Activated naive CD8-positive, alpha-beta T cell treated with anti-CD3 and anti-CD28 coated beads, Interleukin-2, amount 50 U/mL, for 24 hours (primary cell): ENCODE results near the gene PCLAF.
"Not testable (repeated sequence)": the region's sequence is repeated elsewhere in the genome, so short reads cannot be mapped to it uniquely, and the experiment has no call there.

Experiments
- ATAC-seq: fragments of 150-1000 bp; cut with Tn5 transposase; one replicate; pipeline ENCODE4 v1.10.0; 2021
- DNase-seq: peaks from one replicate; pipeline ENCODE4 v3.0.0; 2021
- H3K27ac Mint-ChIP-seq: one replicate; pipeline ENCODE4 v1.8.0; 2021; ENCODE audit warnings: mild to moderate bottlenecking, mixed read lengths
- H3K27me3 Mint-ChIP-seq: one replicate; pipeline ENCODE4 v1.8.0; 2021; ENCODE audit warnings: mixed read lengths
- H3K36me3 Mint-ChIP-seq: one replicate; pipeline ENCODE4 v1.8.0; 2021; ENCODE audit warnings: low read depth, mixed read lengths
- H3K4me1 Mint-ChIP-seq: one replicate; pipeline ENCODE4 v1.8.0; 2021; ENCODE audit warnings: mixed read lengths
- H3K4me3 Mint-ChIP-seq: one replicate; pipeline ENCODE4 v1.8.0; 2021; ENCODE audit warnings: mild to moderate bottlenecking, moderate library complexity, mixed read lengths
- H3K9me3 Mint-ChIP-seq: one replicate; pipeline ENCODE4 v1.8.0; 2021; ENCODE audit warnings: mixed read lengths

PCLAF gene

GRCh38 chr15:64386291-64386690 lies 5.0 kb upstream of the PCLAF start:
- ATAC-seq (no peak), DNase-seq (no peak)
- no peak overlapping the region for H3K27ac Mint-ChIP-seq
- H3K36me3 Mint-ChIP-seq = peaks cover 5% of the 10 kb centered on the region
- H3K4me1 Mint-ChIP-seq = peaks cover 30% of the 10 kb centered on the region
- no peaks in the 10 kb centered on the region for H3K27me3 Mint-ChIP-seq
- H3K9me3 Mint-ChIP-seq = no peaks in the 10 kb centered on the region
- H3K4me3 Mint-ChIP-seq = no peak overlapping the region

GRCh38 chr15:64383760-64384159 lies 2.5 kb upstream of the PCLAF start:
- no peaks in the 10 kb centered on the region for H3K27me3 Mint-ChIP-seq
- no peaks in the 10 kb centered on the region for H3K9me3 Mint-ChIP-seq
- H3K36me3 Mint-ChIP-seq = peaks cover 19% of the 10 kb centered on the region
- H3K4me1 Mint-ChIP-seq = peaks cover 36% of the 10 kb centered on the region
- H3K27ac Mint-ChIP-seq = no peak overlapping the region
- H3K4me3 Mint-ChIP-seq = no peak overlapping the region
- DNase-seq = no peak
- ATAC-seq = no peak

GRCh38 chr15:64380130-64380870 lies 941 bp downstream of the PCLAF start:
- DNase-seq, ATAC-seq, H3K9me3 Mint-ChIP-seq, H3K27me3 Mint-ChIP-seq: not testable (repeated sequence)
- Mint-ChIP-seq H3K27ac (peak overlapping the region; percentile 52), H3K4me3 (peak overlapping the region; percentile 96), H3K36me3 (peaks cover 28% of the 10 kb centered on the region), H3K4me1 (peaks cover 20% of the 10 kb centered on the region)

GRCh38 chr15:64379216-64379960 lies 1.9 kb downstream of the PCLAF start:
- Mint-ChIP-seq H3K27ac (no peak overlapping the region), H3K27me3 (no peaks in the 10 kb centered on the region), H3K36me3 (peaks cover 30% of the 10 kb centered on the region), H3K9me3 (no peaks in the 10 kb centered on the region), H3K4me1 (peaks cover 20% of the 10 kb centered on the region), H3K4me3 (peak overlapping the region; percentile 96)
- no peak for DNase-seq
- no peak for ATAC-seq

- H3K4me3 Mint-ChIP-seq = no peak overlapping the region
- no peak overlapping the region for H3K27ac Mint-ChIP-seq
- DNase-seq = no peak
- H3K4me1 Mint-ChIP-seq = peaks cover 4% of the 10 kb centered on the region
- H3K9me3 Mint-ChIP-seq = no peaks in the 10 kb centered on the region
- peaks cover 41% of the 10 kb centered on the region for H3K36me3 Mint-ChIP-seq
- H3K27me3 Mint-ChIP-seq = no peaks in the 10 kb centered on the region
- ATAC-seq = peak; percentile 20
Observed at GRCh38 chr15:64373360-64373759, 7.9 kb downstream of the PCLAF start.

GRCh38 chr15:64371383-64371782 lies 9.9 kb downstream of the PCLAF start:
- not testable (repeated sequence) for H3K27me3 Mint-ChIP-seq, DNase-seq, H3K9me3 Mint-ChIP-seq, H3K27ac Mint-ChIP-seq, H3K4me1 Mint-ChIP-seq, ATAC-seq, H3K4me3 Mint-ChIP-seq
- H3K36me3 Mint-ChIP-seq = peaks cover 40% of the 10 kb centered on the region

GRCh38 chr15:64369078-64369607 lies 12.1 kb downstream of the PCLAF start:
- Mint-ChIP-seq H3K27me3 (no peaks in the 10 kb centered on the region), H3K9me3 (no peaks in the 10 kb centered on the region), H3K4me3 (no peak overlapping the region), H3K27ac (no peak overlapping the region), H3K36me3 (peaks cover 44% of the 10 kb centered on the region), H3K4me1 (peaks cover 4% of the 10 kb centered on the region)
- DNase-seq = no peak
- no peak for ATAC-seq

GRCh38 chr15:64361259-64361658 lies 20.0 kb downstream of the PCLAF start:
- Mint-ChIP-seq H3K27me3 (no peaks in the 10 kb centered on the region), H3K4me3 (no peak overlapping the region), H3K9me3 (no peaks in the 10 kb centered on the region), H3K27ac (no peak overlapping the region), H3K36me3 (peaks cover 25% of the 10 kb centered on the region), H3K4me1 (peaks cover 6% of the 10 kb centered on the region)
- DNase-seq (no peak), ATAC-seq (no peak)

GRCh38 chr15:64356710-64357040 lies 24.6 kb downstream of the PCLAF start:
- Mint-ChIP-seq H3K27me3 (no peaks in the 10 kb centered on the region), H3K4me3 (peak overlapping the region; percentile 85), H3K36me3 (peaks cover 9% of the 10 kb centered on the region), H3K9me3 (no peaks in the 10 kb centered on the region), H3K4me1 (peaks cover 17% of the 10 kb centered on the region), H3K27ac (peak overlapping the region; percentile 89)
- DNase-seq = no peak
- ATAC-seq = no peak

GRCh38 chr15:64355944-64356709 lies 25.1 kb downstream of the PCLAF start, which contains the start of gene CSNK1G1:
TSS of gene CSNK1G1 (minus strand) at chr15:64356173. CDS start at chr15:64300499, 55,674 bp downstream.
- Mint-ChIP-seq H3K4me3 (peak within 1 kb of the TSS; percentile 85), H3K9me3 (no peaks in the 10 kb centered on the region), H3K27ac (peak within 1 kb of the TSS; percentile 89), H3K27me3 (no peaks in the 10 kb centered on the region), H3K4me1 (peaks cover 17% of the 10 kb centered on the region), H3K36me3 (peaks cover 5% of the 10 kb centered on the region)
- ATAC-seq (peak; percentile 99), DNase-seq (peak; percentile 92)

- peak overlapping the region; percentile 89 for H3K27ac Mint-ChIP-seq
- ATAC-seq (peak; percentile 25), DNase-seq (peak; percentile 27)
- no peaks in the 10 kb centered on the region for H3K27me3 Mint-ChIP-seq
- H3K4me1 Mint-ChIP-seq = peaks cover 17% of the 10 kb centered on the region
- H3K9me3 Mint-ChIP-seq = no peaks in the 10 kb centered on the region
- H3K36me3 Mint-ChIP-seq = peaks cover 4% of the 10 kb centered on the region
- peak overlapping the region; percentile 85 for H3K4me3 Mint-ChIP-seq
Observed at GRCh38 chr15:64355348-64355943, 25.8 kb downstream of the PCLAF start.

GRCh38 chr15:64354688-64355344 lies 26.4 kb downstream of the PCLAF start:
- peaks cover 17% of the 10 kb centered on the region for H3K4me1 Mint-ChIP-seq
- H3K36me3 Mint-ChIP-seq = peaks cover 1% of the 10 kb centered on the region
- peak overlapping the region; percentile 89 for H3K27ac Mint-ChIP-seq
- DNase-seq (no peak), ATAC-seq (no peak)
- peak overlapping the region; percentile 85 for H3K4me3 Mint-ChIP-seq
- H3K9me3 Mint-ChIP-seq = no peaks in the 10 kb centered on the region
- no peaks in the 10 kb centered on the region for H3K27me3 Mint-ChIP-seq

GRCh38 chr15:64351265-64351664 lies 30.0 kb downstream of the PCLAF start:
- DNase-seq = no peak
- no peak overlapping the region for H3K4me3 Mint-ChIP-seq
- ATAC-seq = no peak
- H3K9me3 Mint-ChIP-seq = no peaks in the 10 kb centered on the region
- peaks cover 13% of the 10 kb centered on the region for H3K4me1 Mint-ChIP-seq
- H3K27me3 Mint-ChIP-seq = no peaks in the 10 kb centered on the region
- peaks cover 16% of the 10 kb centered on the region for H3K36me3 Mint-ChIP-seq
- no peak overlapping the region for H3K27ac Mint-ChIP-seq

GRCh38 chr15:64349375-64349774 lies 31.9 kb downstream of the PCLAF start:
- ATAC-seq (no peak), DNase-seq (no peak)
- H3K27ac Mint-ChIP-seq = no peak overlapping the region
- H3K9me3 Mint-ChIP-seq = no peaks in the 10 kb centered on the region
- no peaks in the 10 kb centered on the region for H3K27me3 Mint-ChIP-seq
- H3K4me1 Mint-ChIP-seq = peaks cover 12% of the 10 kb centered on the region
- no peak overlapping the region for H3K4me3 Mint-ChIP-seq
- H3K36me3 Mint-ChIP-seq = peaks cover 16% of the 10 kb centered on the region
